ENCODE measurements around the gene MYH14.

DNA sequence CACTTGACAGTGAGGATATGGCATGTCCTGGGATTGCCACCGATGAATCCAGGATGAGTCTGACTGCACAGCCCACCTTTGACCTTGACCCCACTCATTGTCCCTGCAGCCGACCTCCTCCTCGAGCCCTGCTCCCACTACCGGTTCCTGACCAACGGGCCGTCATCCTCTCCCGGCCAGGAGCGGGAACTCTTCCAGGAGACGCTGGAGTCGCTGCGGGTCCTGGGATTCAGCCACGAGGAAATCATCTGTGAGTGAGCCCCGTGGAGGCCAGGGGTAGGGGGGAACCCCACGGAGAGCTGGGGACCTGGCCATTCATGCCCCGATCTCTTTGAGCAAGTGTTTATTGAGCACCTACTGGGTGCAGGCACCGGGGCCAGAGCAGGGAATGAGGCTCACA is 28.4 kb downstream of the MYH14 start:
- TF ChIP-seq, protein P1, sequence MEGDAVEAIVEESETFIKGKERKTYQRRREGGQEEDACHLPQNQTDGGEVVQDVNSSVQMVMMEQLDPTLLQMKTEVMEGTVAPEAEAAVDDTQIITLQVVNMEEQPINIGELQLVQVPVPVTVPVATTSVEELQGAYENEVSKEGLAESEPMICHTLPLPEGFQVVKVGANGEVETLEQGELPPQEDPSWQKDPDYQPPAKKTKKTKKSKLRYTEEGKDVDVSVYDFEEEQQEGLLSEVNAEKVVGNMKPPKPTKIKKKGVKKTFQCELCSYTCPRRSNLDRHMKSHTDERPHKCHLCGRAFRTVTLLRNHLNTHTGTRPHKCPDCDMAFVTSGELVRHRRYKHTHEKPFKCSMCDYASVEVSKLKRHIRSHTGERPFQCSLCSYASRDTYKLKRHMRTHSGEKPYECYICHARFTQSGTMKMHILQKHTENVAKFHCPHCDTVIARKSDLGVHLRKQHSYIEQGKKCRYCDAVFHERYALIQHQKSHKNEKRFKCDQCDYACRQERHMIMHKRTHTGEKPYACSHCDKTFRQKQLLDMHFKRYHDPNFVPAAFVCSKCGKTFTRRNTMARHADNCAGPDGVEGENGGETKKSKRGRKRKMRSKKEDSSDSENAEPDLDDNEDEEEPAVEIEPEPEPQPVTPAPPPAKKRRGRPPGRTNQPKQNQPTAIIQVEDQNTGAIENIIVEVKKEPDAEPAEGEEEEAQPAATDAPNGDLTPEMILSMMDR (IDR thresholded peaks at IDR 0.05) = no peak
- no peak for TF ChIP-seq POLR2A (IDR thresholded peaks at IDR 0.05)
